Naive B cell (primary cell): ENCODE results near the gene TSGA10IP. TPM values are rescaled to one million over a fixed set of nuclear protein-coding genes. Genes with fewer than 3 reads are reported as not detected.

Experiments
- ATAC-seq, 2 donors: fragments of 150-1000 bp; cut with Tn5 transposase; 2 replicates each; pipeline ENCODE4 v1.10.0; 2021; ENCODE audit warnings: low read depth in 2 of 2, mild to moderate bottlenecking in 2 of 2, moderate library complexity in 2 of 2
- DNase-seq: peaks from one replicate; pipeline ENCODE4 v3.0.0; 2022
- H3K27ac Mint-ChIP-seq, 6 donors: one replicate each; pipeline ENCODE4 v1.8.0; 2020 to 2022; ENCODE audit warnings: mild to moderate bottlenecking in 6 of 6, mixed read lengths in 6 of 6, moderate library complexity in 5 of 6, inconsistent platforms in 2 of 6
- H3K27me3 Mint-ChIP-seq, 3 donors: one replicate each; pipeline ENCODE4 v1.8.0; 2021 to 2022; ENCODE audit warnings: mixed read lengths in 3 of 3, mild to moderate bottlenecking in 1 of 3
- H3K36me3 Mint-ChIP-seq, 2 donors: one replicate each; pipeline ENCODE4 v1.8.0; 2020 to 2022; ENCODE audit warnings: mixed read lengths in 2 of 2, inconsistent platforms in 1 of 2, mild to moderate bottlenecking in 1 of 2
- H3K4me1 Mint-ChIP-seq, 3 donors: one replicate each; pipeline ENCODE4 v1.8.0; 2020 to 2022; ENCODE audit warnings: mixed read lengths in 3 of 3, inconsistent platforms in 1 of 3, mild to moderate bottlenecking in 1 of 3, moderate library complexity in 1 of 3
- H3K4me3 Mint-ChIP-seq, 8 donors: one replicate each; pipeline ENCODE4 v1.8.0; 2020 to 2022; ENCODE audit warnings: mild to moderate bottlenecking in 8 of 8, mixed read lengths in 8 of 8, moderate library complexity in 8 of 8, inconsistent platforms in 2 of 8
- H3K9me3 Mint-ChIP-seq, 7 donors: one replicate each; pipeline ENCODE4 v1.8.0; 2020 to 2022; ENCODE audit warnings: mixed read lengths in 7 of 7, mild to moderate bottlenecking in 5 of 7, inconsistent platforms in 2 of 7, moderate library complexity in 1 of 7
- polyA plus RNA-seq, 6 donors: library from polyadenylated mRNA; unstranded; fragments of 300-500 nt; fragmentation: Illumina TruSeq; gene quantifications; one replicate each; pipeline ENCODE4 v1.2.3, GENCODE V29; 2021; ENCODE audit warnings: low read depth in 6 of 6

The TSGA10IP gene
- polyA plus RNA-seq, 6 donors from 2014 or later, result not detected

DNA sequence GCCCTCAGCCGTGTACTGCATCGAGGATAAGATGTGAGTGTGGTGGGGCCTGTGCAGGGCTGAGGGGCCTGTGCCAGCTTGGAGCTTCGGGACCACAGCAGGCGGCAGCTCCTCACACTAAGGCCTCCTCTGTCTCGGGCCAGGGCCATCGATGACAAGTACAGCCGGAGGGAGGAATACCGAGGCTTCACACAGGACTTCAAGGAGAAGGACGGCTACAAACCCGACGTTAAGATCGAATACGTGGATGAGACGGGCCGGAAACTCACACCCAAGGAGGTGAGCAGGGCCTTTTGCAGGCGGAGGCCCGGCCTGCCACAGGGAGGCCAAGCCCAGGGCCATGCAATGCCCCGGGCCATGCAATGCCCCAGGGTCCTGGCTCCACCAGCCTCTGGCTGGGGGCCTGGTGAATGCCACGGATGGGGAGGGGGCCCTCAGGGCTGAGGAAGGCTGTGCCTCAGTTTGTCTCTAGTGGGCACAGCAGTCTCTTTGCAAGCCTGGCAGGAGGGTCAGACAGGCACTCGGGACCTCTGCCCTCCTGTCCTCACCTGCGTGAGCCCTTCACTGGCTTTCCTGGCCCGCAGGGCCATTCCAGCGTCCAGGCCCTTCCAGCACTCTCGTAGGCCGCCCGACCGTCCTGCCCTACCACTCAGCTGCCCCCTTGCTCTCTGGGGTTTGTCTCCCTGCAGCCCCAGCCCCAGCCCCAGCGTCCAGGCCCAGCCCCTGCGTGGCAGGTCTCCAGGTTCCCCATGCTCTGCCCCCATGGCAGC, 32.5 kb downstream of the TSGA10IP start:
- peaks cover 9 to 18% of the 10 kb centered on the region in 2 donors for H3K36me3 Mint-ChIP-seq
- H3K4me1 Mint-ChIP-seq, result peaks cover 0 to 17% (median 16%) of the 10 kb centered on the region in 3 donors
- H3K9me3 Mint-ChIP-seq, result no peaks in the 10 kb centered on the region
- no peaks in the 10 kb centered on the region for H3K27me3 Mint-ChIP-seq
- no peak for DNase-seq
- peak overlapping the region in 3 of 6 donors; percentile 57 to 80 (median 76) for H3K27ac Mint-ChIP-seq
- no peak overlapping the region for H3K4me3 Mint-ChIP-seq
- no peak for ATAC-seq

DNA sequence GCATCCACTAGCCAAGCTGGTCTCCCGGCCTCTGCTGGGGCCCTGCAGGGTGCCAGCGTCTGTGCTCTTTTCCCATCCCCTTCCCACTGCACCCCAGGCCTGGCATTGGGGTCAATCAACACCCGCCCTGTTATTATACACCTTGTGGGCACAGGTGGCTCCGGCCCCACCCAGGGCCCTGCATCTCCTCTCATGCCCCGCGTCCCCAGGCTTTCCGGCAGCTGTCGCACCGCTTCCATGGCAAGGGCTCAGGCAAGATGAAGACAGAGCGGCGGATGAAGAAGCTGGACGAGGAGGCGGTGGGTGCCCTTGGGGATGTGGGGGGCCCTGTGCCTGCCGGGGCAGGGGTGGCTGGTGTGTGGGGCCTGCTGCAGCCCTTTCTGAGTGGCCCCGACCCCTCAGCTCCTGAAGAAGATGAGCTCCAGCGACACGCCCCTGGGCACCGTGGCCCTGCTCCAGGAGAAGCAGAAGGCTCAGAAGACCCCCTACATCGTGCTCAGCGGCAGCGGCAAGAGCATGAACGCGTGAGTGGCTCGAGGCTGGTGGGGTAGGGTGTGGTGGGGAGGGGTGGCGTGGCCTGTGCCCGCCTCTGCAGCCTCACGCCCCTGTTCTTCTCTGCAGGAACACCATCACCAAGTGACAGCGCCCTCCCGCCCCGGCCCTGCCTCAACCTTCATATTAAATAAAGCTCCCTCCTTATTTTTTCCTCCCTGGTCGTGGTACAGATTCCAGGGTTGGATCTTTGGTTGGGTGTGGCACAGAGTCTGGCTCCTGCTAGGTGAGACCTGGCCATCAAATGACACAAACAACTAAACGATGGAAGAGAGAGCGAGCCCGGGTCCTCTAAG, 33.3 kb downstream of the TSGA10IP start:
- no peak for ATAC-seq
- H3K36me3 Mint-ChIP-seq, result peaks cover 2 to 11% of the 10 kb centered on the region in 2 donors
- H3K27ac Mint-ChIP-seq, result peak overlapping the region in 1 of 6 donors; percentile 80
- no peak for DNase-seq
- peak overlapping the region in 1 of 8 donors; percentile 42 for H3K4me3 Mint-ChIP-seq
- H3K4me1 Mint-ChIP-seq, result peaks cover 0 to 16% (median 13%) of the 10 kb centered on the region in 3 donors
- H3K9me3 Mint-ChIP-seq, result no peaks in the 10 kb centered on the region
- no peaks in the 10 kb centered on the region for H3K27me3 Mint-ChIP-seq

DNA sequence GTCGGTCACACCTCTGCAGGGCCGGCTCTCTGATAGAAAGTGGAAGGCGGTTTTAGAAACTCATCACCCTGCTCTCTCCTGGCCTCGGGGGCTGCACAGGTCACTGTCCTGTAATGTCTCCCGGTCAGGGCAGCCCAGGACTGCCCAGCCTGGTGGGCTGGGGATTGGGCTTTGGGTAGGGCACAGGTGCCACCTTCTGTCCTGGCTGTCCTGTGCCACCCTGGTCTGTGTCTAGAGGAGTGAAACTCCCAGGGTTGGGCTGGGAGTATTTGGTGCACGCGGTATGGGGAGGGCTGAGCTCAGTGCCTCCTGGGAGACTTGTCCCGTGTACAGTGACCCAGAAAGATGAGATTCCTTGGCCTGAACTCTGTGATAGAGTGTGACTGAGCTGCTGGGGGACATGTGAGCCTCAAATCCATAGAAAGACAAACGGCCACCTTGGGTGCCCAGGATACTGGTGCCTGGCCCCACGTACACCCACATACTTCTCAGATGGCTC, 34.0 kb downstream of the TSGA10IP start:
- DNase-seq (no peak), ATAC-seq (no peak)
- H3K36me3 Mint-ChIP-seq, result peaks cover 0 to 11% of the 10 kb centered on the region in 2 donors
- no peaks in the 10 kb centered on the region for H3K9me3 Mint-ChIP-seq
- peaks cover 0 to 16% (median 13%) of the 10 kb centered on the region in 3 donors for H3K4me1 Mint-ChIP-seq
- no peak overlapping the region for H3K4me3 Mint-ChIP-seq
- peak overlapping the region in 2 of 6 donors; percentile 23 to 42 for H3K27ac Mint-ChIP-seq
- H3K27me3 Mint-ChIP-seq, result no peaks in the 10 kb centered on the region

DNA sequence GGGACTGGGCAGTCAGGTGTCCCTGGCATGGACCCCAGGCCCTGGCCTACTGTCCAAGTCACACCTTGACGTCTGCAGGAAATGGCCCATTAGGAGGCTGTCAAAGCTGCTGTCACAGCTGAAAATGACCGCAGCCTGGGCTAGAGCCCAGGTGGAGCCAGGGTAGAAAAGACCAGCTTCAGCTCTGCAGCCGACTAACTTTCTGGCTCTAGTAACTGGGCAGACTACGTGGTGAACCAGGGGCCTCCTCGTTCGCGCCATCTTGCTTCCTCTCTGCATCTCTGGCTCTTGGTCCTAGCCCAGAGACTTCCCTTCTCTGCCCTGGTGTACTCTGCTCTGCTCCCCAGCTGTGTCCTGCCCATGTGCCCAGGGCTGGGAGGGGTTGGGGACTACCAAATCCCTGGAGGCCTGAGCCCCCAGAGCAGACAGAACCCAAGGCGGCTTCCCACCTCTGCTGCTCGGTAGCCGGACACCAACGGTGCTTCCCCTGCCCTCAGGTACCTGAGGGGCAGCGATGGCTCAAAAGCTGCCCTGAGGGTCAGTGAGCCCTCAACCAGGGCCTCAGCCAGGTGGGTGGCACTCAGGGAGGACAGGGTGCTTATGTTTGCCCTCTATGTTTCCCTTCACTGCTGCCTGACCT, 35.9 kb downstream of the TSGA10IP start:
- Mint-ChIP-seq H3K27ac (peak overlapping the region in 1 of 6 donors; percentile 36), H3K36me3 (peaks cover 0 to under 1% of the 10 kb centered on the region in 2 donors), H3K4me1 (peaks cover 0 to 7% (median 5%) of the 10 kb centered on the region in 3 donors), H3K27me3 (no peaks in the 10 kb centered on the region), H3K4me3 (no peak overlapping the region), H3K9me3 (no peaks in the 10 kb centered on the region)
- no peak for DNase-seq
- peak in 1 of 2 donors; percentile 22 for ATAC-seq

DNA sequence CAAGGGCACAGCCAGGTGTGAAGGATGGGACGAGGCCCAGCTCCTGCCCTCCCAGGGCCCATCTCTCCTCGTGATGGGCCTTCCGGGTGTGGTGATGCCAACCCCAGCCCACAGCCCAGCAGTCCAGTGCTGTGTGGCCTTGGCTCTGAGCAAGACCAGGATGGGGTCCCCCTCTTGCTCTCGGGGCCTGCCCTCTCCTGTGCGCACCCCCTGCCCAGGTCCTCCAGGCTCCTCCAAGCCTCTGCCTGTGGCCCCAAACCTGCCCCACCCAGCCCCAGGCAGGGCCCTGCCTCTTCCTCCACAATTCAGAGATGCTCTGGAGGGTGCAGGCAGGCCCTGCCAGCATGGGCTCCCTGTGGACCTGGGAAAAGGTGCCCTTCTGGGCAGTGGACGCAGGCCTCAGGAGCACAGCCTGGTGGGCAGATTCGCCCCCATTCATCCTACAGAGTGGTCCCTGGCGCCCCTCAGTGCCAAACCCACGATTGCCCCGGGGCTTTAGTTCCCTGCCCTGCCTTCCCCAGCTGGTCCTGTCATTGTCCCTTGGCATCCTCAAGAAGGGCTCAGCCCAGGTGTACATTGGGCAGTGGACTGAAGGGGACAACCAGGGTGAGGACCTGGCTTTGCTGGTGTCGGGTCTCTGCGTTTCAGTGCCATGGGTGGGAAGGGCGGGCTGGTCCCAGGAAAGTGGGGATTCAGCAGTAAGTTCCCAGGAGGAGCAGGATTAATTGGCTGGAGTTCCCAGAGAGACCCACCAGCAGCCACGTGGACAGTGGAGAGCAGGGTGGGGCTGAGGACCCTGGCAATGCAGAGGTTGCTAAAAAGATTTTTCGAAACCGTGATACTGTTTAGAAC, 36.9 kb downstream of the TSGA10IP start:
- Mint-ChIP-seq H3K4me3 (no peak overlapping the region), H3K27me3 (no peaks in the 10 kb centered on the region), H3K36me3 (no peaks in the 10 kb centered on the region), H3K4me1 (peaks cover 0 to 4% (median 1%) of the 10 kb centered on the region in 3 donors), H3K27ac (no peak overlapping the region), H3K9me3 (no peaks in the 10 kb centered on the region)
- ATAC-seq (no peak), DNase-seq (no peak)

DNA sequence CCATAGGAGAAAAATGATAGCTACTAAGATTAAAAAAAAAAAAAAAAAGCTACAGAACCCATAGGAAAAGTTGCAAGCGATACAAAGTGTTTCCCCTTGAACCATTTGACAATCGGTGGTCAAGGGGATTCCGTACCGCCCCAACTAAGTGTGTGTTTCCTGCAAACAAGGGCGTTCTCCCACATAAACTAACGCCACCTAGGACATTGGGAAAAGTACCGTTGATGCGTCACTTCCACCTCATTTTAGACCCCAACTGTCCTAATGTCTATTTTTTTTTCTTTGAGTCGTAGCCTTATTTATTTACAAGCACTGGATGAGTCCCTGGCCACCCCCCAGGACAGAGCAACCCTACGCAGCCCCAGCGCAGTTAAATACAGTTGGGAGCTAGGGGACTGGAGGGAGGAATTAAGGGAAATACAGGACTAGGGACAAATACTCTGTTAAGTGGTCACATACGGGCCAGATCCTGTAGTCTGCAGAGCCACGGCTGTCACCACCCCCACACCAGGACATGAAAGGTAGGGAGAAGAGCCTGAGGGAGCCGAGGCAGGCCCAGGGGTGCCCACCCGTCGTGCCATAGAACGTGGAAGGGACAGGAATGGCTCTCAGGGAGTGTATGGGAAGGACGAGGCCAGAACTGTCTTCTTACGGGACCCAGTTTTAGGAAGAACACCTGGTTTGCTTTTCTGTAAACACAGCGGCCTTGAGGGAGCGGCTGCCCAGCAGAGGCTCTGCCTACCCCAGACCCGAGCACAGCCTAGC, 37.7 kb downstream of the TSGA10IP start:
- Mint-ChIP-seq H3K27me3 (no peaks in the 10 kb centered on the region), H3K4me1 (peaks cover 0 to 2% (median 2%) of the 10 kb centered on the region in 3 donors)

DNA sequence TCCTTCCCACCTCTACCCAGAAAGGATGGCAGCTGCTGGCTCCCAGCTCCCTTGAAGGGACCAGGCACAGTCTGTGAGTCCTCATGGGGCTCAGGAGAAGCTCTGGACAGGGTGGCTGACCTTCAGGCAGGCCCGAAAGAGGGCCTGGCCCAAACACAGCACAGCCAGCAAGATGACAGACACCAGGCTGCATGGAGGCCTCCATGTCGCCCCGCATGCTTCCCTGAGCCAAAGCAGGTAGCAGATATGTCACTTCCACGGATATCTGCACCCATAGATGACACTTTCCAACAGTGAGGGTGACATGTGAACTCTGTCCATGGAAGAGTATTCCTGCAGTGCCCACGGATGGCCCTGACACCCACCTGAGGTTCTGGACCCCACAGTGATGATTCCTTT, 38.3 kb downstream of the TSGA10IP start:
- no peak for ATAC-seq
- no peak for DNase-seq
- Mint-ChIP-seq H3K4me1 (peaks cover 0 to 4% (median 3%) of the 10 kb centered on the region in 3 donors), H3K27ac (no peak overlapping the region), H3K4me3 (no peak overlapping the region), H3K9me3 (no peaks in the 10 kb centered on the region), H3K27me3 (no peaks in the 10 kb centered on the region), H3K36me3 (no peaks in the 10 kb centered on the region)

More for the DNA sequence above, 37.7 kb downstream of the TSGA10IP start:
- no peak for DNase-seq
- no peaks in the 10 kb centered on the region for H3K9me3 Mint-ChIP-seq
- H3K36me3 Mint-ChIP-seq, result no peaks in the 10 kb centered on the region
- no peak for ATAC-seq
- peak overlapping the region in 1 of 6 donors; percentile 81 for H3K27ac Mint-ChIP-seq
- no peak overlapping the region for H3K4me3 Mint-ChIP-seq

DNA sequence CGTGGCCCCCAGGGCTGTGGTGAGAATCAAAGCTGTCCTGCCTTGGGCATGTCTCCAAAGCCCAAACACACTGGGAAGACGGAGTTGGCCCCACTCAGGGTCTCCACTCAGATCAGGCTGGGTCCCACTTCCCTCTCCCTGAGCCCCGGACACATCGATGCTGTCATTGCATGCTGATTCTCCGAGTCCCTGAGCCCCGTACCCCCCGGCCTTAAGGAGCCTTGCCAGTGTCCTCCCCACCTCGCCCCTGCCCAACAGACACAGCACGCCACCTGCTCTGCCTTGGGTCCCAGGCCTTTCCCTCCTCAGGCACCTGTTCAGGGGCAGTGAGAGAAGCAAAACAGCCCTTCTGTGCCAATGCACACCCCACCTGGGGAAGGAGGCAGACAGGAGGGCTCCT, 42.1 kb downstream of the TSGA10IP start:
- Mint-ChIP-seq H3K27ac (peak overlapping the region in 1 of 6 donors; percentile 33), H3K4me3 (no peak overlapping the region), H3K27me3 (no peaks in the 10 kb centered on the region), H3K36me3 (no peaks in the 10 kb centered on the region), H3K9me3 (no peaks in the 10 kb centered on the region), H3K4me1 (peaks cover 7 to 14% (median 11%) of the 10 kb centered on the region in 3 donors)
- no peak for DNase-seq
- no peak for ATAC-seq

DNA sequence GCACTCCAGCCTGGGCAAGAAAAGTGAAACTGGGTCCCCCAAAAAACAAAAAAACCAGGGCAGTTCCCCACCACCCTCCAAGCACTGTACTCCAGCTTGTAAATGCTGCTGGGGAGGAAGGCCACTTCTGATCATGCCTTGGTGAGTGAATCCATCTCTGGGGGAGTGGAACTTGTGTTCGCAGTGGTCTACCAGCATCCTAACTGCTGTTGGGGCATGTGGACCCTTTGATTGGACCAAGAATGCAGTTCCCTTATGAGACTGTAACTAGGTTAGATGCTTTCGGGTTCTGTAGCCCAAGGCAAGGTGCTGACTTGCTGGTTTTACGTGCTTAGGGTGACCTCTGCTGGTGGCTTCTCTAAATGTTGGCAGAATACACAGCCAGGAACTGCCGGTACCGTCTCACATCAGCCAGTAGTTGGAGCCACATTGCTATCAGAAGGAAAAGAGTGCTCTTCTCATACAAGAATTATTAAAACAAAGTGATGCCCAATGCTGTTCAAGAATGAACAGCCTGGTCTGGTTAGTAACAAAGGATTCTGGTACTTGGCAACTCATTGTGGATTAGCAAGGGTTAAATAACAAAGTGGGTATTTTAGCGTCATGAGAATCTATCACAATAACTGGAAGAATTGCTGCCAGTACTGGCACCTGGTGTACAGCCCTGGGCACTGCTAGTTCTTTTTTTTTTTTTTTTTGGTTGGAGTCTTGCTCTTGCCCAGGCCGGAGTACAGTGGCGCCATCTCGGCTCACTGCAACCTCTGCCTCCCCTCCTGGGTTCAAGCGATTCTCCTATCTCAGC, 43.7 kb downstream of the TSGA10IP start:
- peak; percentile 92 for DNase-seq
- Mint-ChIP-seq H3K4me1 (peaks cover 7 to 14% (median 11%) of the 10 kb centered on the region in 3 donors), H3K27ac (peak overlapping the region; percentile 59 to 92 (median 86)), H3K27me3 (no peaks in the 10 kb centered on the region), H3K36me3 (no peaks in the 10 kb centered on the region), H3K9me3 (no peaks in the 10 kb centered on the region), H3K4me3 (peak overlapping the region in 1 of 8 donors; percentile 2)
- ATAC-seq, result peak; percentile 96

DNA sequence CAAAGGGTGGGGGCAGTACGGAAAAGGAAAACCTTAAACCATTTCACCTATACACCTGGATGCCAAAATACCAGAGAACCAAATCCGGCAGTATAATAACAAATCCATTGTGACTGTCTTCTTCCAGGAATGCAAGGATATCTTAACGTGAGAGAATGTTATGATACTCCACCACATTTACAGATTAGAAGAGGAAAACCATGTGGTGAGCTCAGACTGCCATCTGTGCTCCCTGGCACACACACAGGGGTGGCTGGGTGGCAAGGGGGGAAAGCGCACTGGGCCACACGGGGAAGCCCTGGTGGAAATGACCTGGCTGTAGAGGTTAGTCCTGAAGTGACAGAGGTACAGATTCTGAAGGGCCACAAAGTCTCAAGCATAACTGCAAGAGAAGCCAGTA, 46.8 kb downstream of the TSGA10IP start:
- Mint-ChIP-seq H3K4me3 (no peak overlapping the region), H3K27me3 (no peaks in the 10 kb centered on the region), H3K27ac (peak overlapping the region in 1 of 6 donors; percentile 86), H3K9me3 (no peaks in the 10 kb centered on the region), H3K4me1 (peaks cover 7 to 17% (median 11%) of the 10 kb centered on the region in 3 donors), H3K36me3 (peaks cover 6 to 7% of the 10 kb centered on the region in 2 donors)
- DNase-seq, result no peak
- no peak for ATAC-seq

DNA sequence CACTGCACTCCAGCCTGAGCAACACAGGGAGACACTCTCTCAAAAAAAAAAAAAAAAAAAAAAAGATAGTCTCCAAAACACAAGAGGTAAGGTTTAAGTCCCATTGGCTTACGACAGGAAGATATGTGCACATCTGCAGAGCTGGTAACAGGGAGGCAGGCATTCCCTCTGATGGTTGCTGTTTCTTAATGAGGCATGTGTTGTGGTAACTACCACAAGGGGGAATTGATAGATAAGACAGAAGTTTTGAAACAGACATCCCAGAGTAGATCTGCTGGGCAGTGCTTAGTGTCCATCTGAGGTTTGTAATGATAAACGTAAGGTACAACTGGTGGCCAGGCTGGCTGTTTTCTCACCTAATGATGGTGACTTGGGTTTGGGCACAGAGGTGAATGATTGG, 52.0 kb downstream of the TSGA10IP start:
- peaks cover 17 to 23% of the 10 kb centered on the region in 2 donors for H3K36me3 Mint-ChIP-seq
- peaks cover 24 to 30% (median 30%) of the 10 kb centered on the region in 3 donors for H3K4me1 Mint-ChIP-seq
- peak overlapping the region in 4 of 6 donors; percentile 25 to 82 (median 60) for H3K27ac Mint-ChIP-seq
- H3K4me3 Mint-ChIP-seq, result peak overlapping the region in 1 of 8 donors; percentile 94
- no peak for ATAC-seq
- DNase-seq, result no peak
- no peaks in the 10 kb centered on the region for H3K9me3 Mint-ChIP-seq
- H3K27me3 Mint-ChIP-seq, result no peaks in the 10 kb centered on the region
